HG03521 (cell line): ENCODE data around the gene SRGAP2C.
"Not testable (repeated sequence)": the region's sequence is repeated elsewhere in the genome, so short reads cannot be mapped to it uniquely, and the experiment has no call there.

Source experiments
- ATAC-seq: cut with Tn5 transposase; IDR thresholded peaks from one replicate; pipeline ENCODE4 v1.9.1; 2021; ENCODE audit warnings: mild to moderate bottlenecking, moderate library complexity; ENCODE audit not compliant: unreplicated experiment

Gene SRGAP2C

GRCh38 chr1:121185140-121185708, 449 bp downstream of the SRGAP2C start:
- peak; percentile 2 for ATAC-seq

- ATAC-seq, result not testable (repeated sequence)
Measured at GRCh38 chr1:121186191-121186590, 1.4 kb downstream of the SRGAP2C start.

GRCh38 chr1:121187914-121188313, 3.1 kb downstream of the SRGAP2C start:
- not testable (repeated sequence) for ATAC-seq

- ATAC-seq, result not testable (repeated sequence)
Measured at GRCh38 chr1:121192512-121192911, 7.7 kb downstream of the SRGAP2C start.

- ATAC-seq, result not testable (repeated sequence)
Measured at GRCh38 chr1:121197095-121197882, 12.5 kb downstream of the SRGAP2C start.

GRCh38 chr1:121199763-121200162, 15.0 kb downstream of the SRGAP2C start:
- not testable (repeated sequence) for ATAC-seq

- ATAC-seq, result not testable (repeated sequence)
Measured at GRCh38 chr1:121200232-121200631, 15.5 kb downstream of the SRGAP2C start.

- ATAC-seq, result not testable (repeated sequence)
Measured at GRCh38 chr1:121200985-121201981, 16.5 kb downstream of the SRGAP2C start.

GRCh38 chr1:121202986-121203385, 18.2 kb downstream of the SRGAP2C start:
- ATAC-seq, result not testable (repeated sequence)

GRCh38 chr1:121205786-121206711, 21.3 kb downstream of the SRGAP2C start:
- not testable (repeated sequence) for ATAC-seq

- ATAC-seq, result not testable (repeated sequence)
Measured at GRCh38 chr1:121207328-121207727, 22.6 kb downstream of the SRGAP2C start.

- not testable (repeated sequence) for ATAC-seq
Measured at GRCh38 chr1:121208375-121208774, 23.6 kb downstream of the SRGAP2C start.

GRCh38 chr1:121210778-121211177, 26.0 kb downstream of the SRGAP2C start:
- not testable (repeated sequence) for ATAC-seq

GRCh38 chr1:121213491-121213890, 28.7 kb downstream of the SRGAP2C start:
- not testable (repeated sequence) for ATAC-seq

- not testable (repeated sequence) for ATAC-seq
Measured at GRCh38 chr1:121214544-121215156, 29.9 kb downstream of the SRGAP2C start.

- ATAC-seq, result not testable (repeated sequence)
Measured at GRCh38 chr1:121215699-121216417, 31.1 kb downstream of the SRGAP2C start.

GRCh38 chr1:121216676-121217075, 31.9 kb downstream of the SRGAP2C start:
- not testable (repeated sequence) for ATAC-seq

- ATAC-seq, result peak; percentile 51
Measured at GRCh38 chr1:121221770-121222169, 37.0 kb downstream of the SRGAP2C start.

GRCh38 chr1:121224714-121225113, 39.9 kb downstream of the SRGAP2C start:
- peak; percentile 95 for ATAC-seq
